GM12874 (cell line): Measurements from ENCODE around the gene DSTN.

ENCODE experiments used
- CTCF ChIP-seq: IDR thresholded peaks from 2 replicates; pipeline ENCODE4 v1.5.1; 2011; ENCODE audit warnings: low read depth, mild to moderate bottlenecking, control low read depth, low read length, moderate library complexity; ENCODE audit not compliant: insufficient read depth

DSTN gene

GRCh38 chr20:17583126-17583525 lies 13.3 kb downstream of the DSTN start:
- no peak for TF ChIP-seq CTCF

- TF ChIP-seq CTCF = no peak
These were observed 14.8 kb downstream of the DSTN start for GRCh38 chr20:17584689-17585088.

GRCh38 chr20:17586250-17586649 lies 16.4 kb downstream of the DSTN start:
- no peak for TF ChIP-seq CTCF

DNA sequence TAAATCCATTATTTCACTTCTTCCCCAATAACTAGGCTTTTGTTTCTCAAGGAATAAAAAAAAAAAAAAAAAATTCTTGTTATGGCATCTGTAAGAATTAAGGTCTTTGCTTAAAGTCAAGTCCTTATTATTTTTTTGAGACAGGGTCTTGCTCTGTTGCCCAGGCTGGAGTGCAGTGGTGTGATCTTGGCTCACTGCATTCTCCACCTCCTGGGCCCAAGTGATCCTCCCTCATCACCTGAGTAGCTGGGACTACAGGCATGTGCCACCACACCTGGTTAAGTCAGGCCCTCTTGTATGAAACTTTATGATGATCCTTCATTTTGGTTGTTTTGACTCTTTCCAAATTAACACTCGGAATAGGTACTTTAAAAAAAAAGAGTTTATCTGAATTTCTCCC lies 17.3 kb downstream of the DSTN start:
- TF ChIP-seq CTCF = no peak

DNA sequence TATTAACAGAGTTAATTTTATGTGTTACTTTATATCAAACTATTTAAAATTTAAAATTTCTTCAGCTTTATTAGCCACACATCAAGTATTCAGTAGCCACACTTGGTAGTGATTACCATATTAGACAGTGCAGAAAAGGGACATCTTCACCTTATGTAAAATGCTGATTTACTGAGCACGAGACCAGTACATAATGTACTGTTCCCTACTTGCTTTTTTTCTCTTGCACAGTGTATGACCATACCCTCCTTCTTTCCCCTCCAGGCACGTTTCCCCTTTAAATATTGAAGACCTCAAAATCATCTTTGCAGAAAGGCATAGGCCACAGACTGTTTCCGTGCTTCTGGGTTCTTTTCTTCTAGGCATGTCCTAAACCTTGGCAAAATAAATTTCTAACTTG lies 17.9 kb downstream of the DSTN start:
- no peak for TF ChIP-seq CTCF

- no peak for TF ChIP-seq CTCF
These were observed 19.4 kb downstream of the DSTN start for GRCh38 chr20:17589161-17589834.

GRCh38 chr20:17590245-17590644 lies 20.4 kb downstream of the DSTN start:
- no peak for TF ChIP-seq CTCF
